HG03280 (cell line): ENCODE data around the gene GMCL1.
A peak's percentile ranks its signal among the peaks of the same experiment; 100 is the strongest.
"Not testable (repeated sequence)": the region's sequence is repeated elsewhere in the genome, so short reads cannot be mapped to it uniquely, and the experiment has no call there.

ENCODE experiments used
- ATAC-seq: cut with Tn5 transposase; IDR thresholded peaks from one replicate; pipeline ENCODE4 v1.9.1; 2021; ENCODE audit warnings: mild to moderate bottlenecking, moderate library complexity; ENCODE audit not compliant: unreplicated experiment

Gene GMCL1

DNA sequence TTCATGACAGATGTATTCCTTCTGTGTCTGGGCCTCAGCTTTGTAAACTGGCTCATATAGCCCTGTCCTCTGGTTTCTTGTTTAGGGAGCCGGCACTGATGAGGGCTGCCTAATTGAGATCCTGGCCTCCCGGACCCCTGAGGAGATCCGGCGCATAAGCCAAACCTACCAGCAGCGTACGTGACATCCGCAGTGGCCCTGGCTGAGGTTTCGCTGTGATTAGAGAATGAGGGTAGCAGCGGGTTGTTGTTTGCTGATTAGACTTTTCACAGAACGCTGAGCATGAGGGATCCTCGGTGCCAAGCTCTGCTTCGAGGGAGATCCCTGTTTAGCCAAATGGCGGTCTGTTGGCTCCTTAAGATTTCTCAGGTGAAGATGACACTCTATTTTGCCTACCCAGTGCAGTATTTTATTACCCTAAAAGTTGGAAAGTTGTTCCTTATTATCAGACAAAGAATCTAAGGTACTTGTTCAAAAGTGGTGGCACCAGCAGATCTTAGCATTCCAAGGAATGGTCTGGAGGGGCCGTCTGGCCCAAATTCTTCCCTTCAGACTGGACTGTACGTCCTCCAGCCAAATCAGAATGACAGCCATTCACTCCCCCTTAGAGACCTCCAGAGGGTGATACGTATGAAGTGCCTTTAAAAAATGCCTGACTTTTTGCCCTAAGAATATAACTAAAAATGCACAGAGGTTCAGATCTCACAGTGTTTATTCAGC lies 21.5 kb upstream of the GMCL1 start:
- no peak for ATAC-seq

DNA sequence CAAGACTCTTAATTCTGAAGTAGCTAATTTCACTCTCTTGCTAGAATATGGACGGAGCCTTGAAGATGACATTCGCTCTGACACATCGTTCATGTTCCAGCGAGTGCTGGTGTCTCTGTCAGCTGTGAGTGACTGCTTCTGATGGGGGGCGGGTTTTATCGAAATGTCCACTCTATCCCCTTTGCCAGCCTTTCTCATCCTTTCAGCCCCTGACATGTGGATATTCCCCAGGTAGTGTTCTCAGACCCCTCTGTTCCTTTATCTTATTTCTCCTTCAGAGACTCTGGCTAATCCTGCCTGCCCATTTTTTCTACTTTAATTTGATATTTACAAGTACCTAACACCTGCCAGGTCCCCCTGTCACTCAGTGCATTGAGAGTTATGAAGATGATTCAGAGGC lies 18.9 kb upstream of the GMCL1 start:
- ATAC-seq = no peak

DNA sequence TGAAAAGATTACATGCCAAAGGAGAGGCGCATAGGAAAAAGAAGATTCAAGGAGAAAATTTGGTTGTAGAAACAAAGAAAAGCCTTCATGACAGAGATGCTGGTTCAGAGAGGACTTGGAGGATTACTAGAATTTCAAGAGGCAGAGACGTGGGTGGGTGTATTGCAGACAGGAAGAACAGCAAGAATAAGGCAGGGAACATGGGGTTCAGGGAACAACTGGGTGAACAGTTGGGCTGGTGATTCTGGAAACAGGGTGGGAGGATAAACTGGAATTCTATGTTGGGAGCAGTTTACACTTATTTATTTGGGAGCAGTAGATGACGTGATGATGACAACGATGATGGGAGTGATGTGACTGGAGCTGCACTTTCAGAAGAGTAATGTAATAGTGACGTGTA lies 18.4 kb upstream of the GMCL1 start:
- no peak for ATAC-seq

DNA sequence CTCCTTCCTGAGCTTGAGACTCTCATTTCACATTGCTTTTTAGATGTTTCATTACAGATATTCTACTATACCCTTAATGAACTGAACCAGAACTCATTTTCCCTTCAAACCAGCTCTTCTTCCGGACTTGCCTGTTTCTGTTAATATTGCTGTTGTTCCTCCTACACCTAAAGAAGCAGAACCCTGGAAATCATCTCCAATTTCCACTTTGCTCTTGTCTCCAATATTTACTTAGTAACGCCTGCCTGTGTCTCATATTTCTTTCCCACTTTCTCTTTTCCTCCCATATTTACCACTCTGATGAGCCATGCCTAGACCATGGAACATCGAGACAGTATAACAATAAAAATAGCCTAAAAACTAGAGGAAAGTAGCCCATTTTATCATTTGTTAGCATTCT lies 17.9 kb upstream of the GMCL1 start:
- no peak for ATAC-seq

DNA sequence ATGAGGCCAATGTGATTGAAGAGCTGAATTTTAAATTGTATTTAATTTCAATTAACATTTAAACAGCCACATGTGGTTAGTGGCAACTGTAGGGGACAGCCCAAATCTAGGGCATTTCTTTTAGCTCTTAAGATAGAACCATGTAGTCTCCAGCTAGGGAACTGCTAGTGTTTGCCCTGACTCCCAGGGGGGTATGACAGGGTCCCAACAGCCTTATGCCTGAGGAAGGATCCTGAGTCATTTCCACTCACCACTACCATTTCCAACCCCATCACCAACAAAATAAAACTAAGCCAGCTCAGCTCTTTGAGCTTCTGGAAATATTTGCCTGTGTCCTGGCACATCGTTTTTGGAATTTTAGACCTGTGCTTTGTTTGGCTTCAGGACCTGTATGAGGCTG lies 13.7 kb upstream of the GMCL1 start:
- no peak for ATAC-seq

DNA sequence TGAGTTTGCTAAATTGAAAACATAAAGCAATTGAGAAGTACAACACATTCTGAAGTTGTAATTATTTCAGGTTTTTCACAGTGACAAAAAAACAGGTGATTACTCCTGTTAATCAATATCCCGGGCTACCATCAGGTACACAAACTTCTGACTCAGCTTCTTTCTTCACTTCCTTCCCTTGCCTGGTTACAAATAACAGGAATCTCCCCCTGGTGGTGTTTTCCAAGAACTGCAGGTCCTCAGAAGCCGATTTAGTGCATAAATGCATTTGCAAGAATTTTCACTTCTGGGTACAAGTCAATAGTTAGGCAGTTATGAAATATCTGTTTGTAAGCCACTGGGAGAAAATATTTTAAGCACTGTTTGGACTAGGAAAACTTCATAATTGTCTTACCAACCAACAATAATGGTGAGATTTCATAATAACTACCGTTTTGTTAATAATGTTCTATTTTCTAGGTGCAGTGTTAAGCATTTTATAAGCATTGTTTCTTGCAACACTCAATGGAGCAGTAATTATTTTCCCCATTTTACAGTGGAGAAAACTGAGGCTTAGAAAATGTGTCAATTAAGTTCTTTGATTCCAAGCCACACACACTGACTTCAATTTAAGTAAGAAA lies 12.4 kb upstream of the GMCL1 start:
- no peak for ATAC-seq

DNA sequence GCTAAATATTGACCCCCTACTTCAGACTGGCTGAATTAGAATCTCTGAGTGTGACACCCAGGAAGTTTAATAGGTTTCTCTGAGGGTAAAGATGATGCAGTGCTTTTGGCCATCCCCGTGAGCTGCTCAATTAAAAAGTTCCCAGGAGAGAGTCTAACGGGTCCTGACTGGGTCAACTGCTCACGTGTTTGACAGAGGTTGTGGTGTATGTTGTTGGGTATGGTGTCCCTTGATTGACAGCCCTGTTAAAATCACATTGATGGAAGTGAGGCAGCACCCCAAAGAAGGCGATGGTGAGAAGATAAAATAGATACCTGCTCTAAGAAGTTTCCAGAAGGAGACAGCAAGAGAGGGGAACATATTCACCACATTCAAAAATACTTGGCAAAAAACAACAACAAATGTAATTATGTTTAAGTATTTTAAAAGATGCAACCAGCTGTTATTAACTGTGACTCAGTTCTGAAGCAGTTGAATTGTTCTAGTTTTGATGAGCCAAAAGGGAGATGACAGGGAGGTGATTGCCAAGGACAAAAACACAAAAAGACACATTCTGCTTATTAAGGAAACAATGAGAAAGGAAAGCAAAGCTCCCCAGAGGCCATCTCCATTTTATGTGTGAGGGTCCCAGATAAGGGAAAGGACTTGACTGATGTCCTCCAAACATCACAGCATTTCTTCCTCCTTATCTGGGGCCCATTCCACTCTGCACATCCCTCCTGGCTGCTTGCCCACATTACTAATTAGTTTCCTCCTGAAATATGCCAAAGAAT lies 11.5 kb upstream of the GMCL1 start:
- ATAC-seq = no peak

DNA sequence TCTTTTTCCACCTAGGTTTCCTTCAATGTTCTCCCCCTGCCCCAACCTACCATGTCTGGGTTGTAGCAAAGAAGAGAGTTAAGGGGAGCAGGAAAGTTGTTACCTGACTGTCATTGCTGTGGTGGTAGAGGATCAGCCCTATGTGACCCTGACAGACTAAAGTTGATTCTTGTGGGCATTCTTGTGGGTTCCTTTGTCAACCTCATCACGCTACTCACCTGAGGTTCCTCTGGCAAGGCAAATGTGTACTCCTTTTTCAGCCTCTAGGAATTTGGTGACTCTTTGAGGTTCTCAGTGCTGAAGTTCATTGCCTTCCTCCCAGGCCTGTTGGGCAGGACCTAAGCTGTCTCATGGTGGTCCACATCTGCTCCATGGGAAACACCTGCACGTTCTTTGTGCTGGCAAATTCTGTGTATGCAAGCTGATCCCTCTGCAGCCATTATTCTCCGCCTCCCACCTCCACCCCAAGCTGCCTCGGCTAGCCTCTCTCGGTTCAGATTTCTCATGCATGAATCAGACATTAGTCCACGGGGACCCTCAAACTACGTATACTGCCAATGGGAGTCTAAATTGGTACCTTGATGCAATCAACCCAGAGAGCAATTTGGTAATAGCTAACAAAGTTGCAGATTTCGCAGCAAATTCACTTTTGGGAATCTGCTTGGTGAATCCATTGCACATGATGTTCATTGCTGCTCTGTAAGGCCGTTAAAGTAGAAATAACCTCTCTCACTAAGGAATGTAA lies 1.5 kb upstream of the GMCL1 start:
- ATAC-seq = no peak

DNA sequence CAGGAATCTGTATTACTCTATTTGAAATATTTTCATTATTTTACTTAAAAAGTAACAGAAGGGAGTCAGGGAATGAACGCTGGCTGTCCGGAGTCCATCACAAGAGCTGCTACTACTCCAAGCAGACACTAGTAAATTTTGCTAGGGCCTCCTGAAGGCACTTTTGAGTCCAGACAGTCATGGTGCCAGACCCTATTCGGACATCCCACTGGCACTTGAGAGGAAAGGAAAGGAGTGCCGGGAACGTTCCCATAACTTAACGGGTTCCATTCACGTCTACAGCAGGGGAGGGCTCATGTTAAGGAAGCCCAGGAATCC lies 563 bp upstream of the GMCL1 start:
- ATAC-seq = peak; percentile 2

DNA sequence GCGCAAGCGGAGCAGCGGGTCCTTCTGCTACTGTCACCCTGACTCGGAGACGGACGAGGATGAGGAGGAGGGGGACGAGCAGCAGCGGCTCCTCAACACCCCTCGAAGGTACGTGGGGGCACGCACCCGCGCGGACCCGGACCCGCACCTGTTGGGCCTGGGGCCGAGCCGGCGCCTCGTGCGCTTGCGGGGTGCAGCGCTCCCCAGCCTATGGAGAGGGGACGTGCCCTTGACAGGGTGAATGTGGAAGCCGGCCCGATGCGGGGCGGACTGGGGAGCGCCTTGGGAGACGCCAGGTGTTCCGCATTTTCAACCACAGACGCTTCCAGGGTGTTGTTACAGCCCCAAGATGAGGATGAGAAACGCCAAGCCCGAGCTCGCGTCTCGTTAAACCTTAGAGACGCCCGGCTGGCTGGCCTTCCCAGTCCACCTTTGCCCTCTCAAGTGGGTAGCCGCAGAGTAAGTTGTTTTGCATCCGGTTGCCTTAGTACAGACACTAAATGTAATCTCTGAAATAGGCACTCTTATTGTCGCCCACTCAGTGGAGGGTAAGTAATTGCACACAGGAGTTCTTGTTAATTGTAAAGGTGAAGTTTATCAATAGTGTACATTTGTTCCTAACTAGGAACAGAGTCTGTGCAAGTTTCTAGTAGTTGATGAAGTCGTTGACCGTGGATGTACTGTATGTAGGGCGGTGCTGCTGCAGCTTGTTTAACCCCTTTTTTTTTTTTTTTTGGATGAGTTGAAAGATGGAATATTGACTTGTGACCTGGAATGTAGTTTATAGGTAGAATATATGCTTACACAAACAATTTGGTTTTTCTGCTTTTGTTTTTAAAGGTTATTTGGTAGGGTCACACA lies 815 bp downstream of the GMCL1 start:
- peak; percentile 29 for ATAC-seq

DNA sequence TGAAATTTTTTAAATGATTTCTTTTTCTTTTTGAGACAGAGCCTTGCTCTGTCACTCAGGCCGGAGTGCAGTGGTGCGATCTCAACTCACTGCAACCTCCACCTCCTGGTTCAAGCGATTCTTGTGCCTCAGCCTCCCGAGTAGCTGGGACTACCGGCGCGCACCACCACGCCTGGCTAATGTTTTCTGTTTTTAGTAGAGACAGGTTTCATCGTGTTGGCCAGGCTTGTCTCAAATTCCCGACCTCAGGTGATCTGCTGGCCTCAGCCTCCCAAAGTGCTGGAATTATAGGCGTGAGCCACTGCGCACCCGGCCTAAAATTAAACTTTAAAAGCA lies 1.4 kb downstream of the GMCL1 start:
- ATAC-seq = not testable (repeated sequence)

DNA sequence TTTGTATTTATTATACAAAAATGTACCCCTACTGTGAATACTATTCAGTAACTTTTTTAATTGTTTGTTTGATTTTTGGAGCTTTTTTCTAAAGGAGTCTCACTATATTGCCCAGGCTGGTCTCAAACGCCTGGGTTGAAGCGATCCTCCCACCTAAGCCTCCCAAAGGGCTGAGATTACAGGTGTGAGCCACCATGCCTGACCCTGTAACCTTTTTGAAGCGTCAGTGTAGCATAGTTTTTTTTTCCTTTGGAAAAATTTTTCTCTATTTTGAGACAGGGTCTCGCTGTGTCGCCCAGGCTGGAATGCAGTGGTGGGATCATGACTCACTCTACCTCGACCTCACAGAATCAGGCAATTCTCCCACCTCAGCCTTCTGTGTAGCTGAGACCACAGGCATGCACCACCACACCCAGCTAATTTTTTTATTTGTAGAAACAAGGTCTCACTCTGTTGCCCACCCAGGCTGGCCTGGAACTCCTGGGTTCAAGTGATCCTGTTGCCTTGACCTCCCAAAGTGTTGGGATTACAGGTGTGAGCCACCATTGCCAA lies 2.0 kb downstream of the GMCL1 start:
- ATAC-seq = no peak

DNA sequence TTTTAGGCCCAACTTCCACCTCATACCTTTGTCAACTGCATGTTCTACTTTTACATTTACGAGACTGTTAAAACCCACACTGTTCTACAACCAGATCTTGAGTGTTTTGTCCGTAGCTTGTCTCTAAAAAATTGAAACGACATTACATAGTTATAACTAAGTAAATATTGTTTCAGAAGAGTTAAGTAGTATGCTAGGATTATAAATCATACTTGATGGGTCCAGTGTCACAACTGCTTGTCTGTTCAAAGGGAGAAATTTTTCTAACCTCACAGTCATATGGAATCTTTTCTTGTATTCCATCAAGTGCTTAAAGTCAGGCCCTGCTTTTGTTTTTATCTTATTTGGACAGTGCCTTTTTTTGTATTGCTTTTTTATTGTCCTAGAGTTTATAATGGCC lies 4.3 kb downstream of the GMCL1 start:
- no peak for ATAC-seq

DNA sequence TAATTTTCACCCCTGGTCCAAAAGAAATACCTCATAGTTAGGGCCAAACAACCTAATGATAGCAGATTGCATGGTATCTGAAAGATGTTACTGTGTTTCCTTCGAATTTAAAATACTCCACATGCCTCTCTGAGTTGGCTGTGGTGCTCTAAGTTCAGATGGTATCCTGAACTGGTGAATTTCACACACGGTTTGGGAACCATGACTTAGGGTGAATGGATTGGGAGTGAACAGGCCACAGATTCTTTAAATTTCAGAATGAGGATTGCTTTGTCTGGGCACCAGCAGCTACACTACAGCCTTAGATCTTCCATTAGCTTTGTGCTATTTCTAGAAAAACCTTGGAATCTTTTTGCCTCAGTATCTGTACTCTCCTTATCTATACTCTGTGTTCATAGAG lies 6.2 kb downstream of the GMCL1 start:
- ATAC-seq = no peak

DNA sequence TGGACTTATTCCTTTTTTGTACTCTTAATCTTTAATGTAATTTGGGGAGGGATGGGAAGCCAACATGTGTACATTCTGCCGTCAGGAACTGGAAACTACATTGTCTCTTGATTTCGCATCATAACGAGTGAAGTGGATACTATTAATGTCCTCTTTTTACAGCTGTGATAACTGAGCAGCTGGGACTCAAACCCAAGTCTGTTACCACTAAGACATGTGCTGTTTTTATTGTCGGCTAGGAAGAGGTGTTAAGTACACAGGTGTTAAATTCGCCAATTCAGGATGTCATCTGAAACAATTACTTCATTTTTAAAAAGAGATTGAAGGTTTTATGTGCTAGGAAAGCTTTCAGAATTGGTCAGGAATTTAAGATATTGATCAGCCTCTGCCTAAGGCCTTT lies 6.9 kb downstream of the GMCL1 start:
- ATAC-seq = no peak

DNA sequence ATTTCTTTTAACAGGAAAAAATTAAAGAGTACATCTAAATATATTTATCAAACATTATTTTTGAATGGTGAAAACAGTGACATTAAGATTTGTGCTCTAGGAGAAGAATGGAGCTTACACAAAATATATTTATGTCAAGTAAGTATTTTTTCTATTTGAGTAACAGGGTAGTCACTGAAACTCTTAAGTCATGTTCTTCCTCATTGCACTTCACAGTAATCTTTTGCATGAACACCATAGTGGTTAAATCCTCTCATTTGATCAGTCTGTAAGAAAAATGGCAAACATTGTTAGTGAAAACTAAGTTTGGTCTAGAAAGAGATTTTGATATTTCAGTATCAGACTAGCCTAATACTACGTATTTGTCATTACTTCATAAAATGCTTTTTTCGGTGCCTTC lies 8.1 kb downstream of the GMCL1 start:
- no peak for ATAC-seq

DNA sequence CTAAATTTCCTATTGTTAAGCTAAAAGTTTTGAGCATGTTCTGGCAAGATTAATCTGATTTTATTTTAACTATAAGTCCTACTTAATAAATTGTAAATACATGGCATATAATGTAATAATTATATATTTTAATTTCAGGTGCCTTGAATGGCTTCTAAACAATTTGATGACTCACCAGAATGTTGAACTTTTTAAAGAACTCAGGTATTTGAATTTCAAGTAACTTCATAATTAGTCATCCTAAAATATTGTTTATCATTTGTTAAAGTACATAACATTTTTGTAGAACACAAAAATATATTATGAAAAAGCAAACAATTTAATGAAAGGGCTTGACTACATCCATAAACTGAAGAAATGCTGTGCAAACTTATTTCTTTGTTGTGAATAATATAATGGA lies 14.5 kb downstream of the GMCL1 start:
- ATAC-seq = no peak

DNA sequence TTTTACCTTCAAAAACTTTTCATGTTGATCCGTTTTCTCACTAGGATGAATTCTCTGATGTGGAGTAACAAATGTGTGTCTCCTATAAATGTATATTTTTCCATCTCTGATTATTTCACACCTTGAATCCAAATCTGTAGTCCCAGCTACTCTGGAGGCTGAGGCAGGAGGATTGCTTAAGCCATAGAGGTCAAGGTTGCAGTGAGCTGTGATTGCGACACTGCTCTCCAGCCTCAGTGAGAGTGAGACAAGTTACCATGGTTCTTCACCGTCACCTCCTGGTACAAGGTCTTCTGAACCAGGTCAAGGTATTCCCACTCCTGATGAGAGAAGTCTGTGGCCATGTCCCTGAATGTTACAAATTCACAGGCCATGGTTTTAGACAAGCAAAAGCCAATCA lies 15.1 kb downstream of the GMCL1 start:
- no peak for ATAC-seq

DNA sequence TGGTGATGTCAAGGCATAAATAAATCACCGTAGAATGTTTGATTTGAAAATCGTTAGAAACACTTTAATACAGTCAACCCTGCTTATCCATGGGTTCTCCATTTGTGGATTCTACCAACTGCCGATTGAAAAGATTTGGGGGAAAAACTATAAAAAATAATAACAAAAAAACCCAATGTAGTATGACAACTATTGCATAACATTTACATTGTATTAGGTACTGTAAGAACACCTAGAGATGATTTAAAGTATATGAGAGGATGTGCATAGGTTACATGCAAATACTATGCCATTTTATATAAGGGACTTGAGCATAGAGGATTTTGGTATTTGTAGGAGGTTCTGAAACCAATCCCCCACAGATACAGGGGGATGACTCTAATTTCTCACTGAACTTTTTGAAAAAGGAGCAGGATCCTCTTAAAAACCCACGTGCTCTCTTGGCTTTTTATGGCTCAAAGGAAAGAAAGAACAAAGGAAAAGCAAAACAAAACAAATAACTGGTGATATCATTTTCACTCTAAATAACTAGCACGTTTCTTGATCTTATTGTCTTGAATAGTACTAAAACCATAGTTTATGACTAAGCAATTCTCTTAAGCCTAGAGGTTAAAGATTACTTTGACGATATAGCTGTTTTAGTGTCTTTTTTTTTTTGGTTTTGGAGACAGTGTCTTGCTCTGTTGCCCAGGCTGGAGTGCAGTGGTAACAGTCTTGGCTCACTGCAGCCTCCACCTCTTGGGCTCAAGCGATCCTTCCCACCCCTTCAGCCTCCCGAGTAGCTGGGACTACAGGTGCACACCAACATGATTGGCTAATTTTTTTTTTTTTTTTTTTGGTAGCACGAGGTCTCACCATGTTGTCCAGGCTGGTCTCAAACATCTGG lies 17.0 kb downstream of the GMCL1 start:
- no peak for ATAC-seq
